Endometrial microvascular endothelial cells (primary cell): ENCODE measurements around the gene RBM26. TPM values are rescaled to one million over a fixed set of nuclear protein-coding genes. Genes with fewer than 3 reads are reported as not detected.

Experiments used
- in situ Hi-C: cut with HindIII; loops from 2 replicates; pipeline ENCODE4 v1.10.0; 2017; ENCODE audit warnings: low sequenced_read_pairs, low pct_unique_long_range_greater_than_20kb; ENCODE audit errors: inconsistent ontology term
- total RNA-seq: library from RNA; depleted of rRNA; stranded (reverse); fragments of >200 nt; gene quantifications from one replicate; pipeline ENCODE4 v1.2.3, GENCODE V29; 2015; ENCODE audit errors: inconsistent ontology term

RBM26 gene
- total RNA-seq, 1 donor from 2014 or later, result 23.7 TPM

DNA sequence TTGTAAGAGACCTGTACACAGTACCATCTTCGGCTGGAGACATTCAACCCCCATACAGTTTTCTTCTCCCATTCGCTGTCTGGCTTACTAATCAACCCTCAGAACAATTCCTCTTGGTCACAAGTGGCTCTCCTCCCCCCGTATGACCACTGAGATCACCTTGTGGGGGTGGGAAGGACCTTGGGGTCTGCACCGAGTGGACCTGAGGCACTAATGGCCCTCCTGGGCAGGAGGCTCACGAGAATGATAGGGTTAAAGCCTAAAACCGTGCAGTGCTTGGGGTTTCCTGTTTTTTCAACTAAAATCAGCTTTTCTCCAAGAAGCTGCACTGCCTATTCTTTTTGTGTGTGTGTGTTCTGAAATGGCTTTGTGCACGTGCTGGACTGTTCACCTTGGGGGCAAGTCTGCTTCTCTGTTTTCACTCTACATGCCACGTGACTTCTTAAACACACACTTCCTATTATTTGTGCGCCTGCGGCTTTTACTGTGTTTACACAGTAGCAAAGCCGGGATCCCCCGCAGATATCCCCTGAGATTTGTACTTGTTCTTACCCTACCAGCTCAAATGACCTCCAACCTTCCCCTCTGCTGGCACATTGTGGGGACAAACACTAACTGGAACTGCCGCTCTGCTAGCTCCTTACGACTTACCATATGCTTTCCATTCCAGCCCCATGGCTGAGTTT lies 12.3 kb downstream of the RBM26 start:
- in situ Hi-C loops, result no loop called here

DNA sequence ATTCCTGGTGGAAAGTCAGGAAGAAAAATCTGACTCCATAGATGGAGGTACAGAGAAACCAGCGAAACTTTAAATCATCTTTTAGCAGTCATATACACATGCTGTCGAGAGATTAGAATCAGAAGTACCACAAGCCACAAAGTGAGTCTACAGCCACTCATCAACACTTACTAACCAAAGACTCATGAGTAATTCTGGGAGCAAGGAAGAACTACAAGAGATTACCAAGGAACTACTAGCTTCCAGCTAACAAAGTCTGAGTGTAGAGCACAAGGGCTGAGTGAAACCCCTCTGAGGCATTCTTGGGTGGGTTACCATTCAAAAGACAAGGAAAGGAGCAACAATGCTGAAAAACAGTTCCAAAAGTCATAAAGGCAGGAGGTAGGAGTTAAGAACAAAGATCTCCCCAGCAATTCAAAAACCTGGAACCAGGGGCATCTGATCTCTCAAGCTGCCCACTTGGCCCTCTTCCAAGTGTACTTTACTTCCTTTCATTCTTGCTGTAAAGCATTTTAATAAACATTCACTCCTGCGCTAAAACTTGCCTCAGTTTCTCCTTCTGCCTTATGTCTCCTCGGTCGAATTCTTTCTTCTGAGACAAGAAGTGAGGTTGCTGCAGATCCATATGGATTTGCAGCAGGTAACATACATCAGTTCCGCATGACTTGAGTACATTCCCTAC lies 13.0 kb downstream of the RBM26 start:
- in situ Hi-C loops, result no loop called here

DNA sequence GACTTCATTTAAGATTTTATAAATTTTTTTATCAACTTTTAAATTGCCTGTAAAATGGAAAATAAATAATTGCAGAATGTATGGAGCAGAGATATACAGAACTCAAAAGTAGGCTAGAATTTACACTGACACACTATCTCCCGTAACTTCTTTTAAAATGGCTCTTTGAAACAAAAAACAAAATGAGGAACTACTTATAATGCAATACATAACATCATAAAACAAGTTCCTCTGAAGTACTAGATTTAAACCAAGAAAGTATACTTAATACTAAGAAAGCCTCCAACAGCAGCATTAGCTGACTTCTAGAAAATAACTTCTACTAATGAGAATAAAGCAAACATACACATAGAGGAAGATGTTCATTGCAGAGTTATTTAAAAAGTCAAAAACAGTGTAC lies 17.0 kb downstream of the RBM26 start:
- in situ Hi-C loops, result no loop called here

DNA sequence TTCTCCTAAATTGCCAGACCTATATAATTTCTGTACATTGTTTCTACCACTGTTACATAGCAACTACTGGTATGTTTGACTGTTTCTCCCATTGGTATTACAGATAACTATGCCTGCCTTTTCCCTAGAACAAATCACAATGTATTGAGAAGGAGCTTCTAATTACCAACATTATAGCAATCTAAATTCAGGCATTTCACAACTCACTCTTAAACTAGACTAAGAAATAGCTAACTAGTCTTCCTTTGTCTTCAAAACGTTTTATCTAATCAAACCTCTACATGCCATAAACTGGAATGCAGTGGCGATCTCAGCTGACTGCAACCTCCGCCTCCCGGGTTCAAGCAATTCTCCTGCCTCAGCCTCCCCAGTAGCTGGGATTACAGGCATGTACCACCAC lies 18.2 kb downstream of the RBM26 start:
- in situ Hi-C loops, result no loop called here

DNA sequence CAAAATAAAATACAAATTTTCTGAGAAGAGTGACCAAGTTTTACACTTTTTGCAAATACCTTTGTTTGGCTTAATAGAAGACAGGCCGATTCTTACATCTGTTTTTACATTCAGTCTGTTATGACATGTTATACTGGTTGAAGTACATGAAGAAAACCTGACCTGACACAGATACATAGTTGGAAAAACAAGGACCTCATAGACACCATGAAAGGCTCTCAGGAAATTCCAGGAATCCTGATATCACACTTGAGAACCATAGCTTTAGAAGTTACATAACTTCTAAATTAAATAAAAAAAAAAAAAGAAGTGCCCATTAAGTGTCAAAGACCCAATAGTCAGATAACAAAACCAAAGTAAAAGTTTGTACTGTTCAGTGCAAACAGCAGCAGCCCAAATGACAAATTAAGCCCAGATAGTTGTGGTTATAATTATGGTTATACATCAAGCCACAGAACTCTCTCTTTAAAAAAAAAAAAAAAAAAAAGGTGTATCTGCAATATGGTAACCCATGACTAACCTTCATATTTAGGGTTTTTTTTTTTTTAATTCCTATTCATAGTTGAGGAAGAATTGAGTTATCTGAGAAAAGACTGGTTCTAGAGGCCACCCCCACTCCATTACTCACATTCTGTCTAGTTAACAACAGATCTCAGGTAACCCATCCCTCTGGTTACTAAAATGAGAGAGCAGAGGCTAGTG lies 19.8 kb downstream of the RBM26 start:
- in situ Hi-C loops, result no loop called here

DNA sequence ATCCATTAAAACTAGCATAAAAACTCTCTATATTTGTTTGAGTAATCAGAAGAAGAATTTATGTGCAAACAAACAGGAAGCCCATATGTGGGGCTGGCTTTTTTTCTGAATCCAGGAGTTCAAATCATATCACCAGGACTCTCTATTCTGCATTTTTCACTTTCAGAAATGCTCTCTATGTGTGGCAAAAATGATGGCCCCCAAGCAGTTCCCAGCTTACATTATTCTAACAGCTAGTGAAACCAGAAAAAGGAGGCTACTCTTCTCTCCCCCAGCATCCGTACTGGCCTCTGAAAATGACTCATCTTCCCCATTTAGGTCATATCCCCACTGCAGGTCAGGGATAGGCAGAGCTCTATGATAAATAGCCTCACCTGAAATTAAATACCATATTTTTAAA lies 20.4 kb downstream of the RBM26 start:
- in situ Hi-C loops, result no loop called here

DNA sequence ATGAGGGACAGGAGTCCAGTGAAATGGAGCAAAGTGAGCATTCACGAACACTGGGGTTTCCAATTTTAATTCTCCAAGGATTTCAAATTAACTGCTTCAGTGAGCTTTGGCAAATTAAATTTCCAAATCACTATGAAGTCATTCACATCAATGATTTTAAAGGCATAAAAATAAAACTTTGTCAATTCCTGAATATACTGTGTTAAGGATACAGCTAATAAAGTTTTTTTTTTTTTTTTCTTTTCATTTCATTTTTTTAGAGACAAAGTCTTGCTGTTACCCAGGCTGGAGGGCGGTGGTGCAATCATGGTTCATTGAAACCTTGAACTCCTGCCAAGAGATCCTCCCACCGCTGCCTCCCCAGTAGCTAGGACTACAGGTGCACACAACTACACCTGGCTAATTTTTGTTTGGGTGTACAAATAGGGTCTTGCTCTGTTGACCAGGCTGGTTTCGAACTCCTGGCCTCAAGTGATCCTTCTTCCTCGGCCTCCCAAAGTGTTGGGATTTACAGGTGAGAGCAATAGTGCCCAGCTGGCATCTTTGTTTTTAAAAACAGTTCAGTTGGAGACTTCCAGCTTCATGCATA lies 21.9 kb downstream of the RBM26 start:
- in situ Hi-C loops, result no loop called here

DNA sequence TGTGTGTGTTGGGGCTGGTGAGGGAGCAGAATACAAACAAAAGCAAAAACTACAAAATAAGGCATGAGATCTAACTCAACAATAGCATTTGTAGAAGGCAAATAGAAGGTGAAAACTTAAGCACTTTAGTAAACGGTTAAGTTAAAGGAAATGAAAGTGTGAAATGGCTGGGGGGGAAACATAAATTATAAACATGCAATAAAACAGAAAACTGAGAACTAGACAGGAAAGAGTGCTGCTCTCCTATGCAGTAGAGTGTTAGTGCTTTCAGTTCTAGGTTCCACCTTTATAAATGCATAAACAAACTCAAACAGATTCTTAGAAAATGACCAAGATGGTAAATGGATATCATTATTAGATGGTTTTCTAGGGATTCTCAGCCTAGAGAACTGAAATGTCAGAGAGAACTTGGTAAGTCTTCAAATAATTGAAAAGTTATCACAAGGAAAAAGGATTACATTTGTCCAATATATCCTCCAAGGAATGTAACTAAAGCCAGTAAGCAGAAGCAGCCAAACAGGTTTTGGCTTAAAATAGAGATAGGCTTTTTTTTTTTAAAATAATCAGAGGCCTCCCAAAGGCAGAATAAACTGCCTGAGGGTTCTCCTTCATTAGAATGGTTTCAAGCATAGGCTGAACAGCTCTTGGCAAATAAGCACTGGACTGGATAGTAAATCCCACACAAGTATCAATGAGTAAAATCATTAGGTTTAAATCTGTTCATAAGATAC lies 23.3 kb downstream of the RBM26 start:
- in situ Hi-C loops, result no loop called here

DNA sequence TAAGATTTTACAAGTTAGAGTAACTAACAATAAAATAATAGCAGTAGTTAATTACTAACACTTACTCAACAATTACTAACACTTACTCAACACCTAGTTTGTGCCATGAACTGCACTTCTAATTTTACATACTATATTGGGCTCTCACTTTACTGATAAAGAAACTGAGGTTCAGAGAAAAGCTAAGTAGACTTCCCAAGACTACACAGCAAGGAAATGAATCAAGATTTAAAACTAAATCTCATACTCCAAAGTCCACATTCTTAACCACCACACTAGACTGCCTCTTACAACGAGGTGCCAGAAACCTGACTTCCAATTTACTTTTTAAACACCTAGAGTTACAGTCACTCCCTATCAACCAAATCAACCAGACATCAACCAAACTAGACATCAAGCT lies 25.1 kb downstream of the RBM26 start:
- in situ Hi-C loops, result no loop called here

DNA sequence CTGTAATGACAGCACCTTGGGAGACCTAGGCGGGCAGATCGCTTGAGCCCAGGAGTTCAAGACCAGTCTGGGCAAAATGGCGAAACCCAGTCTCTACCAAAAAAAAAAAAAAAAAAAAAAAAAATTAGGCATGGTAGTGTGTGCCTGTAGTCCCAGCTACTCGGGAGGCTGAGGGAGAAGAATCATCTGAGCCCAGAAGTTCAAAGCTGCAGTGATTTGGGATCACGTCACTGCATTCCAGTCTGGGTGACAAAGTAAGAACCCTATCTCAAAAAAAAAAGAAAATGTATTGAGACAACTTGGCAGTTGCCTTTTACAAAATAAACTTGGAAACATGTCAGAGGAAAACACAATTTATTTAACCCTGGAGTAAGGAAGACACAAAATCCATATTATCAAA lies 26.8 kb downstream of the RBM26 start:
- in situ Hi-C loops, result no loop called here

DNA sequence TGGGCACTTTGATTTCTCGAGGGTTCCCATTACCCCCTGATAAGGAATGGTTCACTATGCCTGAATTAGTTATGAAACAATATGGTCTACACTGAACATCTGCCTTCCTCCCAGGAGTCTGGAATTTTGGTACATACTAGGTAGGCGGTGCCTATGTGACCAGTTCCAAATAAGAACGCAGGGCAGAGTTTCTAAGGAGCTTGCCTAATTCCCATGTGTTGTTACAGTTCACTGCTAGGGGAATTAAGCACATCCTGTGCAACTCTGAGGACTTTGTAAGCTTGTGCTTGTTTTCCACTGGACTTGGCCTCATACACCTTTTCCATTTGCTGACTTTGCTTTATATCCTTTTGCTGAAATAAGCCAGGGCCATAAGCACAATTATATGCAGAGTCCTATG lies 29.2 kb downstream of the RBM26 start:
- in situ Hi-C loops, result no loop called here

DNA sequence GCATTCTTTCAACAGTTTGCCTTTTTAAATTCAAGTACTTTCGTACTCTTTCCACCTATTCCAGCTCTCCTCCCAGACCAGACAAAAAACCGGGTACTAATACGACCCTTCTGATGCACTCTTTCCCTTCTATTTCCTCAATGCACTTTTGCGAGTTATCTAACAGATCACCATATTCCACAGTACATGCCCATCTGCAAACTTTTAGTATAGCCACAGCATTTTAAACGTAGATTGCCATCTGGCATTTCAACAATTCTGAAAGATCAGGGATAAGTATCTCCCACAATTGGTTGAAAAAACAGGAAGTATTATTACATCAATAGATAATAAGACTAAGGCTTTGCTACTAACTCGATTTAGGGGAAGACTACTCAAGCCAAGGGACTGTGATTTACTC lies 31.5 kb downstream of the RBM26 start:
- in situ Hi-C loops, result no loop called here

DNA sequence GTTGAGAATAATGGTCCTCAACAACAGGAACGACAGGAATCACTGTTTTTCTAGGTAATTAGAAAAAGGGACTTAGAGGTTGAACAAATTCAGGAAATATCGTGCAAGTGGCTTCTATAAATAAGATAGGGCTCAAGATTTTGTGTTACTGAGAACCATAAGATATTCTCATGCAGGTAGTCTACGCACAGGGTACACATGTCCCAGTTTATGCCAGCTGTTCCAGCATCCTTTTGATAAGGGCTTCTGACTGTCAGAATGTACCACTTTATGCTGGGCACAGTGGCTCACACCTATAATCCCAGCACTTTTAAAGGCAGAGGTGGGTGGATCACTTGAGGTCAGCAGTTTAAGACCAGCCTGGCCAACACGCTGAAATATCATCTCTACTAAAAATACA lies 32.1 kb downstream of the RBM26 start:
- in situ Hi-C loops, result no loop called here

DNA sequence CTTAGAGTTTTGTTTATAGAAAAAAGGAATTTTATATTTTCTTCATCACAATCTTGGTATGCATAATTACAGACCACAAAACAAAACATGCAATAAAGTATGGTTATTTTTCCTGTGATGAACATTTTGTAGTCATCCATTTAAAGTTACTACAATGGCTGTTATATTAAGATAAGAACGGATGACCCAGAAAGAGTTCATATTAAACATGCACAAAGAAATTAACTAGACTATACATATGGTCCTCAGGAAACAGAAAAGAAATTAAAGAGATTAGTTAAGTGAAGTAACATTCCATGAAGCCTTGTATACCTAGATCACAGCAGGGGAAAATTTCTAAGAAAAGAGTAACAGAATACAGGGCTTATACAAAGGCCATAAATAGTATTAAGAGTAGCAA lies 36.8 kb downstream of the RBM26 start:
- in situ Hi-C loops, result no loop called here

DNA sequence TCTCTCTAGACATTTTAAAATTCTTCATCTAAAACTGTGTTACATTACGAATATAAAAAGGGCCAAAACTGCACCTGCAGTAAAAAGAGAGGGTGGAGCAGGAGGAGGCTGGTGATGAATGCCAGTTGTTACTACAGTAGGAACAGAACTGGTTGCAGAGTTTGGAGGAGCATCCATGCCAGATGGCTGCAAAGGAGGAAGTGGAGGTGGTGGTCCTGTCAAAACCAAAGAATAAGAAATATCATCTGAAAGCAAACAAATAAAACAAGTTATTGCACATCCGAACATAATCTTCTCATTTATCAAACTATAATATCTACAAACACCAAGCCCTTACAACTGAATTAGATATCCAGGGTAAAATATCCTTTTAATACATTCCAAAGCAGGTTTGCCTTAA lies 40.1 kb downstream of the RBM26 start:
- in situ Hi-C loops, result no loop called here

DNA sequence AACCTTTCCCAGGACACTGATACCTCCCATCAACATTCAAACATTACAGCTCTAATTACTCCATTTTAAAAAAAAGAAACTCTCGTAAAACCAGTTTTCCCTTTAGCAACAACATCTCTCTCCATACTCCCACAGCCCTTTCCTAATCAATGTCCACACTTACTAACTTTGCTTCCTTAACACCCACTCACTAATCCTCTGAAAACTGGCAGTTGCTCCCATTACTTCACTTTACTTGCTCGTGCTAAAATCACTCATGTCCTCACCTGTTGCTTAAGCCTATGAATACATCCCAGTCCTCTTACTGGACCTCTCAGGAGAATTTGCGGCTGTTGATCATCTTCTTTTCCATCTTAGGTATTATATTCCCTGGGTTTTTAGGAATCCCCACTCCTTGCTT lies 44.8 kb downstream of the RBM26 start:
- in situ Hi-C loops, result no loop called here

DNA sequence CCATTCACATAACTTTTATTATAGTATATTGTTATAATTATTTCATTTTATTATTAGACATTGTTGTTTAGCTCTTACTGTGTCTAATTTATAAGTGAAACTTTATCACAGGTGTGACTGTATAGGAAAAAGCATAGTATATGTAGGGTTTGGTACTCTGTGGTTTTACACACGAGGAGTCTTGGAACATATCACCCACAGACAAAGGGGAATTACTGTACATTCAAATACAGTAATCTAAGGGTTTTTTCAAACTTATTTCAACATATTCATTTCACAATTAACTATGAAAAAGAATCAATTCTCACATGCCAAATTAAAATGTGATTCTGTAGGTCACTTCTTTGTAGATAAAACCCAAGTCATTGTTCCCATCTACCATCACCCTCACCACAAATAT lies 46.0 kb downstream of the RBM26 start:
- in situ Hi-C loops, result no loop called here

DNA sequence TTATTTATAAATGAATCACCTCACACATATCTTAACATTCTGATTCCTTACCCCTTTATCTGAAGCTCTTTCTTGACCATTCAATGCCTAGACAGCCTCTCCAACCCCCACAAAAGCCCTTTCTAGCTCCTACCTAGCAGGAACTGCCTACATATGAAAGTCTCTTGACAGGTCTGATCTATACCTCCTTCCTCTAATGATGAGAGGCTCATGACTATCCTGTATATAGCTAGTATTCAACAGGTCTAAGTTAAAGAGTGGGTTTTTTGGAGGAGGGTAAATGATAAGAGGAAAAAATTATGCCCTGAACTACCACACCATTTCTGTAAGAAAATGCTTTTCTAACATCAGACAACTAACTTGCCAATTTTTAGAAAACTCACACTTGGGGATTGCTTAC lies 47.0 kb downstream of the RBM26 start:
- in situ Hi-C loops, result no loop called here

DNA sequence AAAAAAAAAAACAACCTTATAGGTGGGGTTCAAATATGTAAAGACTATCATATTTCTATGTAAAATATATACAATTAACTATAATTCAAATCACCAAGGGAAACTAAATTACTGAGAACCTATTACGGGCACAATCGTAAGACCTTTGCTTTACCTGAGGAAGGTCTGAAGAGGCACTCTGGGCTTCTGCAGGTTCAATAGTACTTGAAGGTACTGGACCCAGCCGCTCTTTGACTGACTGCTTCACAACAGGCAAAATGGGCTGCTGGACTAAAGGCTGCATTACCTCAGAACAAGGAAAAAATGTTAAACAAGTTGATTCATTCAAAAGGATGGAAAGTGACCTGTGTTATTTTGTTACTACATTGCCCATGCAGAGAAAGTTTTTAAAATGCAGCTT lies 51.8 kb downstream of the RBM26 start:
- in situ Hi-C loops, result no loop called here
